ENCODE measurements around the gene HELZ2. TPM values are rescaled to one million over a fixed set of nuclear protein-coding genes. Genes with fewer than 3 reads are reported as not detected.
"Not testable (repeated sequence)": the region's sequence is repeated elsewhere in the genome, so short reads cannot be mapped to it uniquely, and the experiment has no call there.

Gene HELZ2
- total RNA-seq, 4 donors from 2014 or later = 26.9 to 35.4 (median 28.6) TPM

DNA sequence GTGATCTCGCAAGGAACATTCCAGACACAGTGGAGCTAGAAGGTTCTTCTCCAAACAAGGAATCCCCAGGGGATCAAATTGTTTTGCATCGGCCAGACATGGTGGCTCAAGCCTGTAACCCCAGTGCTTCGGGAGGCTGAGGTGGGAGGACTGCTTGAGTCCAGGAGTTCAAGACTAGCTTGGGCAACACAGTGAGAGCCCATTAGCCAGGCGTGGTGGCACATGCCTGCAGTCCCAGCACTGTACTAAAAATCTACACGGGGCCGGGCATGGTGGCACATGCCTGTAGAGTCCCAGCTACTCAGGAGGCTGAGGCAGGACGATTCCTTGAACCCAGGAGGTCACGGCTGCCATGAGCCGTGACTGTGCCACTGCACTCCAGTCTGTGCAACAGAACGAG is 37.6 kb upstream of the HELZ2 start:
- 89 to 93% methylated on average over 10 of the region's 10 CpGs for WGBS, 2 donors
- H3K4me3 ChIP-seq (ENCODE audit: low read depth, poor library complexity, severe bottlenecking) = no peak overlapping the region
- TF ChIP-seq CTCF (IDR thresholded peaks at IDR 0.05) (no peak), POLR2A (IDR thresholded peaks at IDR 0.05) (no peak)
- no peak for DNase-seq (ENCODE audit: low spot score in 2 of 2)
- intact Hi-C loops (cut with DNase I; ENCODE audit: low total_unique reads) = no loop called here

GRCh38 chr20:63610581-63611435 is 36.8 kb upstream of the HELZ2 start:
- intact Hi-C loops (cut with DNase I; ENCODE audit: low total_unique reads) = no loop called here
- no peak overlapping the region for H3K4me3 ChIP-seq (ENCODE audit: low read depth, poor library complexity, severe bottlenecking)
- no peak for TF ChIP-seq POLR2A (IDR thresholded peaks at IDR 0.05)
- TF ChIP-seq CTCF (IDR thresholded peaks at IDR 0.05) = no peak
- DNase-seq (ENCODE audit: low spot score in 2 of 2) = no peak
- 90 to 92% methylated on average over 16 to 17 of the region's 17 CpGs for WGBS, 2 donors

- H3K4me3 ChIP-seq (ENCODE audit: low read depth, poor library complexity, severe bottlenecking) = no peak overlapping the region
- intact Hi-C loops (cut with DNase I; ENCODE audit: low total_unique reads) = no loop called here
- 88 to 91% methylated on average over 9 of the region's 9 CpGs for WGBS, 2 donors
- no peak for TF ChIP-seq POLR2A (IDR thresholded peaks at IDR 0.05)
- no peak for TF ChIP-seq CTCF (IDR thresholded peaks at IDR 0.05)
- no peak for DNase-seq (ENCODE audit: low spot score in 2 of 2)
These were observed 32.6 kb upstream of the HELZ2 start for GRCh38 chr20:63606686-63607085.

DNA sequence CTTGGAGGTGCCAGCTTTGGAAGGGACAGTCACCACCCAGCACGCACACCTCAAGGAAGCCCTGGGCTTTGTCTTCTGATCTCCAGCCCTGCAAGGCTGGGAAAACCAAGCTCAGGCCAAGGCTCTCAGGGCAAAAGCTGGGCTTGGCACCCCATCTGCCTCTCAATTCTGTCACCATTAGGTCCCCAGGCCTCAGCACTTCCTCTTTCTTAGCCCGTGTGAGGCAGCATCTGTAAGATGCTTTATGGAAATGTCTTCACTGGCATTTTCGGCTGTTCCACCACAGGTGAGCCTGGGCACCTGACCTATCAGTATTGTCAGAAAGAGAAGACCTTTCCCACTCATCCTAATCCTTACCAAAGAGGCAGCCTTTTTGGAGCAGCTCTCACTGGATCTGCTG is 28.3 kb upstream of the HELZ2 start:
- 84 to 88% methylated on average over 3 of the region's 3 CpGs for WGBS, 2 donors
- no peak overlapping the region for H3K4me3 ChIP-seq (ENCODE audit: low read depth, poor library complexity, severe bottlenecking)
- no peak for DNase-seq (ENCODE audit: low spot score in 2 of 2)
- intact Hi-C loops (cut with DNase I; ENCODE audit: low total_unique reads) = no loop called here
- TF ChIP-seq POLR2A (IDR thresholded peaks at IDR 0.05) = no peak
- no peak for TF ChIP-seq CTCF (IDR thresholded peaks at IDR 0.05)

- DNase-seq (ENCODE audit: low spot score in 2 of 2); H3K4me3 ChIP-seq (ENCODE audit: low read depth, poor library complexity, severe bottlenecking); intact Hi-C loops (cut with DNase I; ENCODE audit: low total_unique reads): not testable (repeated sequence)
- WGBS, 2 donors = 69 to 76% methylated on average over 7 to 8 of the region's 8 CpGs
These were observed 27.6 kb upstream of the HELZ2 start for GRCh38 chr20:63601679-63602078.

- DNase-seq (ENCODE audit: low spot score in 2 of 2) = no peak
- 94 to 95% methylated on average over 27 of the region's 27 CpGs for WGBS, 2 donors
- TF ChIP-seq POLR2A (IDR thresholded peaks at IDR 0.05) = no peak
- no peak for TF ChIP-seq CTCF (IDR thresholded peaks at IDR 0.05)
- intact Hi-C loops (cut with DNase I; ENCODE audit: low total_unique reads) = no loop called here
- no peak overlapping the region for H3K4me3 ChIP-seq (ENCODE audit: low read depth, poor library complexity, severe bottlenecking)
These were observed 25.5 kb upstream of the HELZ2 start for GRCh38 chr20:63599396-63600050.
